ENCODE measurements around the gene FBXW8.

DNA sequence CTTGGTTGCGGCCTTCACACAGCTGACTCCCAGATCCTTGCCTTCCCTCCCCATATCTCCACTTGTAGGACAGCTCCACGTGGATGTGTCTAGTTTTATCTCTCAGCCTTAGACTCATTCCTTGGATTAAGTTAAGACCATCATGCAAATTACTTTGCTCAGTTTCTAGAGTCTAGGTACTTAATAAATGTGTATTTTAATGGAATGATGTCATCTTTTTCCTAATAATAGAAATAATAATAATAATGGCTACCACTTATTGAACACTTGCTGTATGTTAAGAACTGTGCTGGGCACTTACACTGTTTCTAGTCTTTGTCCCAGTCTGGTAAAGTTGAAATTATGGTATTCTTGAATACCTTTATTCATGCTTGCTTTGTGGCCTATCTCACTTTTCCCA is 37.5 kb downstream of the FBXW8 start:
- TF ChIP-seq CTCF (conservative IDR thresholded peaks at IDR 0.05 in 1 of 2, IDR thresholded peaks at IDR 0.05 in 1 of 2; ENCODE audit: low read depth in 1 of 2, low read length in 2 of 2) = no peak
- no peak for TF ChIP-seq EZH2 (IDR thresholded peaks at IDR 0.05; ENCODE audit: low read length, missing control alignments)
